ENCODE measurements around the gene KDM4C. TPM values are rescaled to one million over a fixed set of nuclear protein-coding genes. Genes with fewer than 3 reads are reported as not detected.

The KDM4C gene
- polyA plus RNA-seq, 1 donor (not counting 4 experiments of a cell fraction or from before 2014, with no cell fraction given): 17.2 TPM

DNA sequence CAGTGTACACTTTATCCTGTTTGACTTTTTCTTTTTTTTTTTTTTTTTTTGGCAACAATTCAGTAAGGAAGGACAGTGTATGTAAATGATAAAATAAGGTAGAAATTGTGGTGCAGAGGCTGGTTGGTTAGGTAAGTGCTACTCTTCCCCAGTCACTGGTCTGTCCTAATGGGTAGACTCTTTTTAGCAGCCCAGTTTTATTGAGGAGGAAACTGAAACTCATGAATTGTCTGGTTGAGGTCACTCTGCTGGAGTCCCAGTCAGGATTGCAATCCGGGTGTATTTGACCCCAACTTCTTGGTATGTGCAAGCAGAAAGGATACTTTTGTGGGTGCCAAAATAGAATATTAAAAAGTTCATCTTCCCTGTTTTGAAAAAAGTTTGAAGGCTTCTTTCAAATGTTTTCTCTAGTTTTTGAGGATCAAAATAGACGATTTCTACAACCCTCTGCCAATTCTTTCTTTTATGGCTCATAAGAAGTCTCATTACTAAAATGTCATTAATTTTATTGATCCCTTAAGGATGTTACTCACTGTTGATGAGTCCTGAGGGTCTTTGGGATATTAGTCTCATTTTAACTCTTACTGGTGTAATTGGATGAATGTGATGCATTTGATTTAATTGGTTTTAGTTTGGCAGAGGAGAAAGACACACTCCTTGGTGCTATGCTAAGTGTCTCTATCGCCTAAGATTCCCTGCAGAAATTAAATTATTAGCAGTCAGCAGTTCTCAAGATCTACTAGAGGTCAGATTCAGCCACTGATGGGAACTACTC lies 171.9 kb downstream of the KDM4C start:
- no peaks in the 10 kb centered on the region for H3K9me3 ChIP-seq (ENCODE audit: control insufficient read depth, low read depth, low read length)
- H3K27ac ChIP-seq (ENCODE audit: control insufficient read depth, insufficient read depth, low read length): no peak overlapping the region
- no peaks in the 10 kb centered on the region for H3K27me3 ChIP-seq (ENCODE audit: control insufficient read depth, extremely low read depth, insufficient read depth, low read length)
- H3K9ac ChIP-seq (ENCODE audit: control insufficient read depth, extremely low read depth, insufficient read depth, low read length): no peak overlapping the region
- dilution Hi-C loops (cut with MboI; ENCODE audit: extremely low pct_ligation_motif_present, low sequenced_read_pairs): no loop called here
- H2AFZ ChIP-seq (ENCODE audit: control insufficient read depth, low read length): no peak overlapping the region
- H4K20me1 ChIP-seq (ENCODE audit: control insufficient read depth, extremely low read depth, insufficient read depth, low read length): no peaks in the 10 kb centered on the region
- FAIRE-seq (no peak), DNase-seq (ENCODE audit: low read depth, low spot score) (no peak)
- no peaks in the 10 kb centered on the region for H3K36me3 ChIP-seq (ENCODE audit: control insufficient read depth in 2 of 2, extremely low read depth in 1 of 2, insufficient read depth in 2 of 2, low read length in 2 of 2)
- H3K79me2 ChIP-seq (ENCODE audit: control insufficient read depth, insufficient read depth, low read length): no peaks in the 10 kb centered on the region
- peaks cover 17% of the 10 kb centered on the region for H3K4me1 ChIP-seq (ENCODE audit: control insufficient read depth, extremely low read depth, insufficient read depth, low read length)
- peaks cover 4% of the 10 kb centered on the region for H3K9me1 ChIP-seq (ENCODE audit: control insufficient read depth, extremely low read depth, insufficient read depth, low read length)
- TF ChIP-seq, protein P1, sequence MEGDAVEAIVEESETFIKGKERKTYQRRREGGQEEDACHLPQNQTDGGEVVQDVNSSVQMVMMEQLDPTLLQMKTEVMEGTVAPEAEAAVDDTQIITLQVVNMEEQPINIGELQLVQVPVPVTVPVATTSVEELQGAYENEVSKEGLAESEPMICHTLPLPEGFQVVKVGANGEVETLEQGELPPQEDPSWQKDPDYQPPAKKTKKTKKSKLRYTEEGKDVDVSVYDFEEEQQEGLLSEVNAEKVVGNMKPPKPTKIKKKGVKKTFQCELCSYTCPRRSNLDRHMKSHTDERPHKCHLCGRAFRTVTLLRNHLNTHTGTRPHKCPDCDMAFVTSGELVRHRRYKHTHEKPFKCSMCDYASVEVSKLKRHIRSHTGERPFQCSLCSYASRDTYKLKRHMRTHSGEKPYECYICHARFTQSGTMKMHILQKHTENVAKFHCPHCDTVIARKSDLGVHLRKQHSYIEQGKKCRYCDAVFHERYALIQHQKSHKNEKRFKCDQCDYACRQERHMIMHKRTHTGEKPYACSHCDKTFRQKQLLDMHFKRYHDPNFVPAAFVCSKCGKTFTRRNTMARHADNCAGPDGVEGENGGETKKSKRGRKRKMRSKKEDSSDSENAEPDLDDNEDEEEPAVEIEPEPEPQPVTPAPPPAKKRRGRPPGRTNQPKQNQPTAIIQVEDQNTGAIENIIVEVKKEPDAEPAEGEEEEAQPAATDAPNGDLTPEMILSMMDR (optimal IDR thresholded peaks at IDR 0.05 in 1 of 3, IDR thresholded peaks at IDR 0.05 in 1 of 3, conservative IDR thresholded peaks at IDR 0.05 in 1 of 3; ENCODE audit: extremely low read depth in 1 of 3, insufficient read depth in 2 of 3, low read length in 3 of 3): no peak
- TF ChIP-seq EZH2 (IDR thresholded peaks at IDR 0.05; ENCODE audit: low read length): no peak
- H3K4me2 ChIP-seq (ENCODE audit: control insufficient read depth, extremely low read depth, insufficient read depth, low read depth, low read length): no peak overlapping the region
- no peak overlapping the region for H3K4me3 ChIP-seq (ENCODE audit: control insufficient read depth in 2 of 3, extremely low read depth in 1 of 3, insufficient read depth in 2 of 3, low read depth in 1 of 3, low read length in 3 of 3)

DNA sequence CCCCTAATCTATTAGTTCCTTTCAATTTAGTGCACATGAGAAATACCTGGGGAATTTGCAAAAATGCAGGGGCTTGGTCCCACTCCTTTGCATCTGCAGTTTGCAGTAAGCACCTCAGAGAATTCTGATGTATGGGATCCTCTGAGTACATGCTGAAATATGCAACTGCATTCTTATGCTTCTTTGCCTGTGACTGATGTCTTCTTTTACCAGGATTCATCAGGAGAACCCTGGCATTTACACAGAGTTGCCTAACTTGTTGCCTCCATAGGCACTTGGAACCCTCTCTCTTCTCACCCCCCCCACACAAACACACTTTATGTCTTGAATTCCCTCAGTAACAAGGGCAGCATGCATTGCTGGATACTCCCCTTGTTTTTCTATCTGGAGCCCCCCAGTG lies 173.1 kb downstream of the KDM4C start:
- Histone ChIP-seq H3K9me3 (ENCODE audit: control insufficient read depth, low read depth, low read length) (no peaks in the 10 kb centered on the region), H3K79me2 (ENCODE audit: control insufficient read depth, insufficient read depth, low read length) (no peaks in the 10 kb centered on the region), H3K4me2 (ENCODE audit: control insufficient read depth, extremely low read depth, insufficient read depth, low read depth, low read length) (no peak overlapping the region), H3K27me3 (ENCODE audit: control insufficient read depth, extremely low read depth, insufficient read depth, low read length) (no peaks in the 10 kb centered on the region), H3K27ac (ENCODE audit: control insufficient read depth, insufficient read depth, low read length) (no peak overlapping the region), H2AFZ (ENCODE audit: control insufficient read depth, low read length) (no peak overlapping the region), H3K36me3 (ENCODE audit: control insufficient read depth in 2 of 2, extremely low read depth in 1 of 2, insufficient read depth in 2 of 2, low read length in 2 of 2) (no peaks in the 10 kb centered on the region), H3K9me1 (ENCODE audit: control insufficient read depth, extremely low read depth, insufficient read depth, low read length) (peaks cover 4% of the 10 kb centered on the region), H3K9ac (ENCODE audit: control insufficient read depth, extremely low read depth, insufficient read depth, low read length) (no peak overlapping the region), H3K4me1 (ENCODE audit: control insufficient read depth, extremely low read depth, insufficient read depth, low read length) (peaks cover 17% of the 10 kb centered on the region), H3K4me3 (ENCODE audit: control insufficient read depth in 2 of 3, extremely low read depth in 1 of 3, insufficient read depth in 2 of 3, low read depth in 1 of 3, low read length in 3 of 3) (no peak overlapping the region), H4K20me1 (ENCODE audit: control insufficient read depth, extremely low read depth, insufficient read depth, low read length) (no peaks in the 10 kb centered on the region)
- peak; percentile 26 for FAIRE-seq
- no peak for DNase-seq (ENCODE audit: low read depth, low spot score)
- TF ChIP-seq, protein P1 (optimal IDR thresholded peaks at IDR 0.05 in 1 of 3, IDR thresholded peaks at IDR 0.05 in 1 of 3, conservative IDR thresholded peaks at IDR 0.05 in 1 of 3; ENCODE audit: extremely low read depth in 1 of 3, insufficient read depth in 2 of 3, low read length in 3 of 3): no peak
- TF ChIP-seq EZH2 (IDR thresholded peaks at IDR 0.05; ENCODE audit: low read length): no peak
- dilution Hi-C loops (cut with MboI; ENCODE audit: extremely low pct_ligation_motif_present, low sequenced_read_pairs): no loop called here
